Fibroblast of the aortic adventitia (primary cell): Measurements from ENCODE around the gene ZCCHC17. TPM values are rescaled to one million over a fixed set of nuclear protein-coding genes. Genes with fewer than 3 reads are reported as not detected.
A peak's percentile ranks its signal among the peaks of the same experiment; 100 is the strongest.

Experiments used
- DNase-seq: peaks from one replicate; pipeline ENCODE4 v3.0.0-alpha.2; 2010; ENCODE audit warnings: low read depth
- H3K4me3 ChIP-seq: 2 replicates; pipeline ENCODE4 v1.5.1; 2011; ENCODE audit warnings: low read depth, mild to moderate bottlenecking, control low read depth, low read length, moderate library complexity
- total RNA-seq: library from RNA; depleted of rRNA; stranded (reverse); fragments of >200 nt; gene quantifications from 2 replicates; pipeline ENCODE4 v1.2.3, GENCODE V29; 2012; ENCODE audit warnings: low replicate concordance
- TF ChIP-seq, protein P1 (sequence below): IDR thresholded peaks from 2 replicates; pipeline ENCODE4 v1.5.1; 2011; ENCODE audit warnings: mild to moderate bottlenecking, low read length, control low read depth, inconsistent platforms; ENCODE audit not compliant: insufficient read depth

The ZCCHC17 gene
- total RNA-seq, 1 donor, result 39.9 TPM

DNA sequence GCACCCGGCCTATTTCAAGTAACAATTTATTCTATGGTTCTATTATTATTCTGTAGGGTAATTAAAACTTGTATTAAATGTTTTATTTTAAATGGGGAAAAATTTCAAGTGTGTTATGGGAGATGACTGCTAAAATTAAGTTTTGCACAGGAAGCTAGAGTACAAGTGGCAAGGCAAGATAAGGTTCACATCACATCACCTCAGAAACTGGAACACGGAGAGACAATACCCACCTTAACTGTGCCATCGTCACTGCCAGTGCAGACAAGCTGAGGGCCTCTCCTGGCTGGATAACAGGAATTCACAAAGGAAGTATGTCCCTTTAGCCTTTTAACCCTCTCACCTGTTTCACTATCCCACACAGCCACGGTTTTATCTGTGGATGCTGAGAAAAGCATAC, 7.8 kb upstream of the ZCCHC17 start:
- TF ChIP-seq, protein P1, sequence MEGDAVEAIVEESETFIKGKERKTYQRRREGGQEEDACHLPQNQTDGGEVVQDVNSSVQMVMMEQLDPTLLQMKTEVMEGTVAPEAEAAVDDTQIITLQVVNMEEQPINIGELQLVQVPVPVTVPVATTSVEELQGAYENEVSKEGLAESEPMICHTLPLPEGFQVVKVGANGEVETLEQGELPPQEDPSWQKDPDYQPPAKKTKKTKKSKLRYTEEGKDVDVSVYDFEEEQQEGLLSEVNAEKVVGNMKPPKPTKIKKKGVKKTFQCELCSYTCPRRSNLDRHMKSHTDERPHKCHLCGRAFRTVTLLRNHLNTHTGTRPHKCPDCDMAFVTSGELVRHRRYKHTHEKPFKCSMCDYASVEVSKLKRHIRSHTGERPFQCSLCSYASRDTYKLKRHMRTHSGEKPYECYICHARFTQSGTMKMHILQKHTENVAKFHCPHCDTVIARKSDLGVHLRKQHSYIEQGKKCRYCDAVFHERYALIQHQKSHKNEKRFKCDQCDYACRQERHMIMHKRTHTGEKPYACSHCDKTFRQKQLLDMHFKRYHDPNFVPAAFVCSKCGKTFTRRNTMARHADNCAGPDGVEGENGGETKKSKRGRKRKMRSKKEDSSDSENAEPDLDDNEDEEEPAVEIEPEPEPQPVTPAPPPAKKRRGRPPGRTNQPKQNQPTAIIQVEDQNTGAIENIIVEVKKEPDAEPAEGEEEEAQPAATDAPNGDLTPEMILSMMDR, result no peak

GRCh38 chr1:31295874-31296485, 852 bp upstream of the ZCCHC17 start:
- DNase-seq, result no peak
- peak overlapping the region; percentile 100 for H3K4me3 ChIP-seq
- TF ChIP-seq, protein P1, result no peak

More for the DNA sequence above, 7.8 kb upstream of the ZCCHC17 start:
- H3K4me3 ChIP-seq, result no peak overlapping the region
- DNase-seq, result no peak

DNA sequence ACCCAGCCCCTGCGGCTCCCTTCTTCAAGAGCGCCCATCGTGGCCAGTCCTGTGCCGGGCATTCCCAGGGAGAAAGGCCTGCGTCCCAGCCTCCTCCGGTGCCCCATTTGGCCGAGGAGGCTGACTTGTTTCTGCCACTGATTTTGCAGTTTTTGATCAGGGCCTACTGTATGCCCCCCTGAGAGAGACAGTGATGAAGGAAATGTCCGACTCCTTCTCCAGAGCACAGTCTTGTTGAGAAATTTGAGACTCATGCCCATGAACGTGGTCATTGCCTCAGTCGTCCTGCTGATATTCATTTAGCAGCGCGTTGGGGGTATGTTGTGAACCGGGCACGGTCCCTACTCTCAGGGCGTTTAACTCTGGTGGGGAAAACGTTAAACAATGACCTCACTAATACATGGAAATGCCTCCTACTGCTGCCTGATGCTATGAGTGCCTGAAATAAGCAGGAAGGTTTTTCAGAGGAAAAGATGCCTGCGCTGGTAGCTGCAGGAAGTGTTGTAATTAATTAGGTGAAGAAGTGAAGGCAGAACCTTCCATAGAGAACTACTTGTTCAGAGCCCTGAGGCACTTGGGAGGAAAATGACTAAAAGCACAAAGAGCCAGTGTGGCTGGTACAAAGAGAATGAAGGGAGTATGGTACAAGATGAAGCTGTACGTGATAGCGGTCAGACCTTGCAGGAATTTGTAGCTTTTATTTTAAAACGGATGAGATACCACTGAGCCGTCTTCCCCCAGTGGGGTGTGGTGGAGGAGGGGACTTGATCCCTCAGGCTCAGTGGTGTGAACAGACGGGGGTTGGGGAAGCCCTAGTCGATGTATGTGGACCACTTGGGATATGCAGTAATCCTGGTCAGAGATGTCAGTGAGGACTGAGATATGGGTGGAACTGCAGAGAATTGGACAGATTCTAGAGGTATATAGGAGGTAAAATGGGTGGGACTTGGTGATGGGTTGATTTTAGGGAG, 730 bp downstream of the ZCCHC17 start:
- H3K4me3 ChIP-seq, result peak overlapping the region; percentile 95
- TF ChIP-seq, protein P1, result no peak
- peak; percentile 10 for DNase-seq

DNA sequence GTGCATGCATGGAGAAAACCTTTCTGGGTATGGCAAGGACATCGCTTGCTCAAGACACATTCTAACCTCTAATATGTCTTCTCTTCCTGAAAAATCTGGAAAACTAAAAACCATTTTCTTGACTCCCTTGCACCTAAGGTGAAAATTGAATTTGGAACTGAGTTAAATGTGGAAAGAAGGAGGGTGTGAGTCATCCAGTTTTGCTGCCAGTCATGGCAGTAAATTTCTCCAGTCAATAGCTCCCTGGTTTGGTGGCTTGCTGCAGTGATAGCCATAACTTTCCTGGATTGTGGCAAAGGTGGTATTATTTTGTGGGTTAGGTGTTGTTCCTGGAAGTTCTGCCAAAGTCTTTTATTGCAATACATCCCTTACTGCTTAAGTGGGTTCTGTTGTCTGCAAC, 2.5 kb downstream of the ZCCHC17 start:
- TF ChIP-seq, protein P1, result no peak
- DNase-seq, result peak; percentile 18
- no peak overlapping the region for H3K4me3 ChIP-seq

DNA sequence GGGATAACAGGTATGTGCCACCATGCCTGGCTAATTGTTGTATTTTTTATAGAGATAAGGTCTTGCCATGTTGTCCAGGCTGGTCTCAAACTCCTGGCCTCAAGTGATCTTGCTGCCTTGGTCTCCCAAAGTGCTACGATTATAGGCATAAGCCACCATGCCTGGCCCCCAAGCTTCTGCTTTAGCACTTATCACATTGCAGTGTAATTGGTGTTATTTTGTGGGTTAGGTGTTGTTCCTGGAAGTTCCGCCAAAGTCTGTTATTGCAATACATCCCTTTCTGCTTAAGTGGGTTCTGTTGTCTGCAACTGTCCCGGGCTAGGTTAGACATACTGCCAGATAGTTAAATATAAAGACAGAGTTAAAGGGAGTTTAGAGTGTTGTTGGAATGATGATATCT, 3.4 kb downstream of the ZCCHC17 start:
- no peak for DNase-seq
- TF ChIP-seq, protein P1, result no peak
- H3K4me3 ChIP-seq, result no peak overlapping the region

GRCh38 chr1:31302709-31303441, 6.0 kb downstream of the ZCCHC17 start:
- DNase-seq, result peak; percentile 59
- H3K4me3 ChIP-seq, result no peak overlapping the region
- TF ChIP-seq, protein P1, result no peak
